Neural progenitor cell (in vitro differentiated cells): ENCODE measurements around the gene STAT3. TPM values are rescaled to one million over a fixed set of nuclear protein-coding genes. Genes with fewer than 3 reads are reported as not detected.

Source experiments
- DNase-seq: peaks from one replicate; pipeline ENCODE4 v3.0.0-alpha.2; 2016; ENCODE audit warnings: low spot score
- H2AFZ ChIP-seq: fragments of 200-600 bp; sonication (generic); replicated peaks from 2 replicates; pipeline ENCODE4 v1.6.1; 2016; ENCODE audit warnings: antibody characterized with exemption
- H3F3A ChIP-seq: fragments of 200-600 bp; sonication (generic); 2 replicates; pipeline ENCODE4 v1.6.1; 2016; ENCODE audit warnings: antibody characterized with exemption, low read depth
- H3K27ac ChIP-seq: fragments of 200-600 bp; sonication (generic); 2 replicates; pipeline ENCODE4 v1.5.1; 2016; ENCODE audit warnings: mild to moderate bottlenecking
- H3K27me3 ChIP-seq: fragments of 200-600 bp; sonication (generic); 2 replicates; pipeline ENCODE4 v1.6.1; 2016; ENCODE audit warnings: mild to moderate bottlenecking, moderate library complexity
- H3K36me3 ChIP-seq: fragments of 200-600 bp; sonication (generic); 2 replicates; pipeline ENCODE4 v1.5.1; 2016
- H3K4me1 ChIP-seq: fragments of 200-600 bp; sonication (generic); 2 replicates; pipeline ENCODE4 v1.6.1; 2016; ENCODE audit warnings: mixed run types
- H3K4me2 ChIP-seq: fragments of 200-600 bp; sonication (generic); 2 replicates; pipeline ENCODE4 v1.6.1; 2016
- H3K4me3 ChIP-seq: fragments of 200-600 bp; sonication (generic); 2 replicates; pipeline ENCODE4 v1.5.1; 2016
- H3K79me2 ChIP-seq: fragments of 200-600 bp; sonication (generic); 2 replicates; pipeline ENCODE4 v1.6.1; 2016; ENCODE audit warnings: low read depth
- H3K9ac ChIP-seq: fragments of 200-600 bp; sonication (generic); 2 replicates; pipeline ENCODE4 v1.6.1; 2016
- H3K9me3 ChIP-seq: fragments of 200-600 bp; sonication (generic); 2 replicates; pipeline ENCODE4 v1.5.1; 2016; ENCODE audit warnings: low read depth
- H4K20me1 ChIP-seq: fragments of 200-600 bp; sonication (generic); 2 replicates; pipeline ENCODE4 v1.6.1; 2016; ENCODE audit warnings: low read depth
- H3K27ac Mint-ChIP-seq: 3 replicates; pipeline ENCODE4 v1.8.0; 2021; ENCODE audit warnings: mixed read lengths
- H3K27me3 Mint-ChIP-seq: 2 replicates; pipeline ENCODE4 v1.8.0; 2022; ENCODE audit warnings: low read depth, mild to moderate bottlenecking, inconsistent platforms, moderate library complexity, mixed read lengths; ENCODE audit not compliant: insufficient read depth
- H3K36me3 Mint-ChIP-seq: 3 replicates; pipeline ENCODE4 v1.8.0; 2021; ENCODE audit warnings: mixed read lengths
- H3K4me1 Mint-ChIP-seq: 3 replicates; pipeline ENCODE4 v1.8.0; 2021; ENCODE audit warnings: mixed read lengths
- H3K4me3 Mint-ChIP-seq: 3 replicates; pipeline ENCODE4 v1.8.0; 2021; ENCODE audit warnings: mild to moderate bottlenecking, moderate library complexity, mixed read lengths
- H3K9me3 Mint-ChIP-seq: 3 replicates; pipeline ENCODE4 v1.8.0; 2020; ENCODE audit warnings: mixed read lengths
- CTCF ChIP-seq: fragments of 200-600 bp; sonication (generic); IDR thresholded peaks from 2 replicates; pipeline ENCODE4 v1.5.1; 2017; ENCODE audit warnings: antibody characterized with exemption, mild to moderate bottlenecking
- EZH2 ChIP-seq: fragments of 200-600 bp; sonication (generic); IDR thresholded peaks from 2 replicates; pipeline ENCODE4 v1.6.1; 2017; ENCODE audit warnings: antibody characterized with exemption, mild to moderate bottlenecking, moderate library complexity
- EZH2phosphoT487 ChIP-seq: fragments of 200-600 bp; sonication (generic); IDR thresholded peaks from 2 replicates; pipeline ENCODE4 v1.6.1; 2017; ENCODE audit warnings: antibody characterized with exemption
- total RNA-seq: library from RNA; depleted of rRNA; stranded (reverse); fragments of >200 nt; gene quantifications from 2 replicates; pipeline ENCODE4 v1.2.3, GENCODE V29; 2015; ENCODE audit warnings: low replicate concordance

STAT3 gene
- total RNA-seq, 1 donor from 2014 or later, result 54.9 TPM

GRCh38 chr17:42329025-42329976, 58.9 kb downstream of the STAT3 start:
- Mint-ChIP-seq H3K36me3 (peaks cover 12% of the 10 kb centered on the region), H3K4me1 (peaks cover 17% of the 10 kb centered on the region), H3K9me3 (no peaks in the 10 kb centered on the region), H3K27me3 (no peaks in the 10 kb centered on the region), H3K27ac (peak overlapping the region; percentile 98), H3K4me3 (peak overlapping the region; percentile 62)
- Histone ChIP-seq H3K9me3 (no peaks in the 10 kb centered on the region), H3K79me2 (peaks cover 4% of the 10 kb centered on the region), H3K9ac (no peak overlapping the region), H4K20me1 (no peaks in the 10 kb centered on the region), H3K4me1 (peaks cover 17% of the 10 kb centered on the region), H3K27ac (peak overlapping the region; percentile 94), H3K4me3 (peak overlapping the region; percentile 20), H2AFZ (no peak overlapping the region), H3F3A (peaks cover 47% of the 10 kb centered on the region), H3K36me3 (peaks cover 4% of the 10 kb centered on the region), H3K27me3 (no peaks in the 10 kb centered on the region), H3K4me2 (peak overlapping the region; percentile 66)
- peak; percentile 90 for DNase-seq
- TF ChIP-seq EZH2, result no peak
- no peak for TF ChIP-seq EZH2phosphoT487
- TF ChIP-seq CTCF, result no peak

- no peak for DNase-seq
- Histone ChIP-seq H3K4me2 (no peak overlapping the region), H3K9me3 (no peaks in the 10 kb centered on the region), H3K9ac (no peak overlapping the region), H3F3A (peaks cover 35% of the 10 kb centered on the region), H4K20me1 (no peaks in the 10 kb centered on the region), H3K36me3 (peaks cover 7% of the 10 kb centered on the region), H2AFZ (no peak overlapping the region), H3K27ac (no peak overlapping the region), H3K79me2 (peaks cover 4% of the 10 kb centered on the region), H3K4me1 (peaks cover 20% of the 10 kb centered on the region), H3K4me3 (no peak overlapping the region), H3K27me3 (no peaks in the 10 kb centered on the region)
- TF ChIP-seq CTCF (no peak), EZH2phosphoT487 (no peak), EZH2 (no peak)
- Mint-ChIP-seq H3K27ac (no peak overlapping the region), H3K4me1 (peaks cover 20% of the 10 kb centered on the region), H3K27me3 (no peaks in the 10 kb centered on the region), H3K36me3 (no peaks in the 10 kb centered on the region), H3K9me3 (no peaks in the 10 kb centered on the region), H3K4me3 (no peak overlapping the region)
Observed at GRCh38 chr17:42325026-42325425, 63.2 kb downstream of the STAT3 start.

DNA sequence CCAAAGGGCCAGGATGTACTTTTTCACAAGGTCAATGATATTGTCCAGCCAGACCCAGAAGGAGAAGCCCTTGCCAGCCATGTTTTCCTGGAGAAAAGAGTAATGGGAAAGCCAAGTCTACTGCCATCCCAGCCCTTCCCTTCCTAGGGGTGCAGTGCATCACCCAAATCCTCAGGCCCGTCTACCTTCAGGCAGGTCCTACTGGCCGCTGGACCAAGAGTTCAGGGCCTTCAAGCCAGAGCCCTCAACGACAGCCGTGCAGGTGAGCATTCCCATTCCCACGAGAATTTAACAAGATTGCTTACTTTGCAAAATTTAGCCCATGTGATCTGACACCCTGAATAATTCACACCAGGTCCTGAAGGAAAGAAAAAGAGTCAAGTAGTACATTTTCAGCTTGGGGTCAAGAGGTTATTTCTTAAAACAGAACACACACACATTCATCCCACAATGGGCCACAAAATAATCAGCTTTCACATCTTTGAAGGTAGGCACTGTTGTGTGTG, 64.9 kb downstream of the STAT3 start:
- no peaks in the 10 kb centered on the region for H3K27me3 ChIP-seq
- H4K20me1 ChIP-seq, result no peaks in the 10 kb centered on the region
- no peaks in the 10 kb centered on the region for H3K9me3 ChIP-seq
- H3K36me3 Mint-ChIP-seq, result peaks cover 3% of the 10 kb centered on the region
- no peak overlapping the region for H3K4me3 Mint-ChIP-seq
- no peaks in the 10 kb centered on the region for H3K27me3 Mint-ChIP-seq
- H3K4me1 ChIP-seq, result peaks cover 5% of the 10 kb centered on the region
- DNase-seq, result no peak
- peaks cover 7% of the 10 kb centered on the region for H3K36me3 ChIP-seq
- no peak overlapping the region for H3K27ac ChIP-seq
- peaks cover 18% of the 10 kb centered on the region for H3F3A ChIP-seq
- H3K9ac ChIP-seq, result no peak overlapping the region
- H3K4me2 ChIP-seq, result no peak overlapping the region
- no peak overlapping the region for H3K4me3 ChIP-seq
- no peak overlapping the region for H2AFZ ChIP-seq
- peaks cover 4% of the 10 kb centered on the region for H3K79me2 ChIP-seq
- TF ChIP-seq EZH2phosphoT487 (no peak), CTCF (no peak), EZH2 (no peak)
- H3K9me3 Mint-ChIP-seq, result no peaks in the 10 kb centered on the region
- peaks cover 4% of the 10 kb centered on the region for H3K4me1 Mint-ChIP-seq
- H3K27ac Mint-ChIP-seq, result peak overlapping the region; percentile 60
